Thyroid gland (tissue), 4 donors: ENCODE measurements around the gene SF3B2.

Source experiments
- CTCF ChIP-seq, 6 experiments: fragments of 200-600 bp in 3 of 6; fragments of 450-650 bp in 3 of 6; sonication (generic) in 3 of 6; IDR thresholded peaks; one replicate each; pipeline ENCODE4 v1.5.1; 2016 to 2019; ENCODE audit warnings: antibody characterized with exemption in 6 of 6, mild to moderate bottlenecking in 2 of 6, inconsistent platforms in 1 of 6, moderate library complexity in 1 of 6
- POLR2A ChIP-seq, 2 donors: fragments of 450-650 bp; IDR thresholded peaks; one replicate each; pipeline ENCODE4 v1.6.1; 2017; ENCODE audit warnings: antibody characterized with exemption in 2 of 2, mild to moderate bottlenecking in 2 of 2, moderate library complexity in 1 of 2

GRCh38 chr11:66044757-66045156 is 7.4 kb upstream of the SF3B2 start:
- TF ChIP-seq CTCF (IDR thresholded peaks at IDR 0.05) (no peak), POLR2A (IDR thresholded peaks at IDR 0.05) (no peak)
